ENCODE data around the gene MOSMO.

GRCh38 chr16:22016927-22017326 lies 9.0 kb downstream of the MOSMO start:
- no peak for TF ChIP-seq PHB2 (IDR thresholded peaks at IDR 0.05; ENCODE audit: partially characterized antibody)
- TF ChIP-seq FOXC1 (CRISPR knock-in tag; IDR thresholded peaks at IDR 0.05; ENCODE audit: borderline replicate concordance): no peak
- no peak for TF ChIP-seq RXRA (CRISPR knock-in tag; IDR thresholded peaks at IDR 0.05)
- no peak for TF ChIP-seq PBX3 (CRISPR knock-in tag; IDR thresholded peaks at IDR 0.05; ENCODE audit: borderline replicate concordance)
- TF ChIP-seq MYPOP (CRISPR knock-in tag; IDR thresholded peaks at IDR 0.05): no peak
- no peak for TF ChIP-seq ZNF512B (CRISPR knock-in tag; IDR thresholded peaks at IDR 0.05; ENCODE audit: borderline replicate concordance)
- no peak for TF ChIP-seq ZBTB44 (CRISPR knock-in tag; IDR thresholded peaks at IDR 0.05)
- TF ChIP-seq EZH2 (conservative IDR thresholded peaks at IDR 0.05; ENCODE audit: low read depth, low read length): no peak

Data from HepG2 (cell line).